GM12878 (cell line): Measurements from ENCODE around the gene NCAM1.

Experiments used
- BHLHE40 ChIP-seq, 2 experiments: fragments of 450-650 bp in 1 of 2; IDR thresholded peaks; 2 replicates each; pipeline ENCODE4 v1.6.1; 2011 to 2017; ENCODE audit warnings: low read depth in 2 of 2, borderline replicate concordance in 1 of 2, improper control_type of control experiment in 1 of 2, low read length in 1 of 2, mild to moderate bottlenecking in 1 of 2
- FOS ChIP-seq: IDR thresholded peaks from 3 replicates; pipeline ENCODE4 v1.6.1; 2011; ENCODE audit warnings: borderline replicate concordance; ENCODE audit not compliant: insufficient read length; ENCODE audit errors: extremely low read depth
- HCFC1 ChIP-seq: fragments of 150-350 bp; IDR thresholded peaks from 2 replicates; pipeline ENCODE4 v1.6.1; 2014; ENCODE audit warnings: low read length
- HDAC2 ChIP-seq: fragments of 200-600 bp; sonication (generic); IDR thresholded peaks from 2 replicates; pipeline ENCODE4 v1.6.1; 2017
- KDM1A ChIP-seq: fragments of 200-600 bp; sonication (generic); IDR thresholded peaks from 2 replicates; pipeline ENCODE4 v1.6.1; 2016; ENCODE audit warnings: borderline replicate concordance
- MAX ChIP-seq: IDR thresholded peaks from 2 replicates; pipeline ENCODE4 v1.6.1; 2012; ENCODE audit warnings: low read depth, low read length, improper control_type of control experiment
- MYC ChIP-seq: IDR thresholded peaks from 2 replicates; pipeline ENCODE4 v1.6.1; 2011; ENCODE audit warnings: mild to moderate bottlenecking, low read length, moderate library complexity, inconsistent platforms; ENCODE audit not compliant: insufficient read depth, insufficient replicate concordance, insufficient read length, severe bottlenecking
- POLR2A ChIP-seq: IDR thresholded peaks from 2 replicates; pipeline ENCODE4 v1.6.1; 2011; ENCODE audit warnings: low read depth, mild to moderate bottlenecking, low read length
- SIN3A ChIP-seq: IDR thresholded peaks from 2 replicates; pipeline ENCODE4 v1.6.1; 2012; ENCODE audit warnings: low read depth, low read length, improper control_type of control experiment
- SUPT20H ChIP-seq: IDR thresholded peaks from 2 replicates; pipeline ENCODE4 v1.6.1; 2011; ENCODE audit warnings: low read depth, mild to moderate bottlenecking, low read length, moderate library complexity, borderline replicate concordance; ENCODE audit not compliant: control insufficient read depth
- TAF1 ChIP-seq: IDR thresholded peaks from 2 replicates; pipeline ENCODE4 v1.6.1; 2011; ENCODE audit warnings: mild to moderate bottlenecking, low read depth, low read length, borderline replicate concordance
- TCF12 ChIP-seq: IDR thresholded peaks from 2 replicates; pipeline ENCODE4 v1.6.1; 2011; ENCODE audit warnings: low read depth, mild to moderate bottlenecking, low read length
- TF ChIP-seq, protein P1 (sequence below): IDR thresholded peaks from 2 replicates; pipeline ENCODE4 v1.6.1; 2011; ENCODE audit warnings: borderline replicate concordance, low read depth, mild to moderate bottlenecking, moderate library complexity, low read length; ENCODE audit not compliant: insufficient read depth, poor library complexity, severe bottlenecking
- TF ChIP-seq, protein P2 (sequence below): IDR thresholded peaks from 2 replicates; pipeline ENCODE4 v1.6.1; 2012; ENCODE audit warnings: low read depth, low read length, improper control_type of control experiment

DNA sequence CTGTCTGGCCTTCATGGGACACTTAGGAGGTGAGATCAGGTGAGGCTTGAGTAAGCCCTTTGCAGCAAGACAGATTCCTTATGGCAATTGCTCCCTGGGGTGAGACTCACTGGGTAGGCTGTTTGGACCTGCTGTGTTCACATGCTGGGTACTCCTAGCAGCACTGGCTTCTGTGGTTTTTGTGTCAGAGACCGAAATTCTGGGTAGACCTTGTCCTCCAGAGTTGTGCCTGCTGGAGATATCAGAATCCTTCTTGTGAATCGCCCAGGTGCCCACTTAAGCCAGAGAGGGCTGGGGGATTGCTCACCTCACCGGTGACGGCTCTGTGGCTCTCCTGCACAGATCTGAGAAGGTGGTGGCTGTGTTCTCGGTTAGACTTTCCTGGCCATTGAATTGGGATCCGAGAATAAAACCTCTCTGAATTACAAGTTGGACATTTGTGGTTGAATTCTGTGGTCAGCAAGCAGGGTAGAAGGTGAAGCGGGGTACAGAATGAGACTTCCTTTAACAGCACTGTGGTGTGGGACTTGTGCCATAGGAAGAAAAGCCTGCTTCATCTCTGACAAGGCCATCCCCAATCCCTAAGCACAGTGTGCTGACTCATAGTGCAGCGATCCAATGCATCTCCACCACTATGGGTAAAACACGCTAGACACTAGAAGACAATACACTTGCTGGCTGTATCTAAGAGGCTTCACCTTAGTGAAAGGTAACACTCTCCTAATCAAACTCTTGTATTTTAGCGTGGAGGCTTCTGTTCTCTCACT lies 300.7 kb downstream of the NCAM1 start:
- TF ChIP-seq FOS (no peak), POLR2A (no peak), BHLHE40 (IDR thresholded peaks at IDR 0.05; ENCODE audit: borderline replicate concordance in 1 of 2, low read depth in 2 of 2, low read length in 1 of 2) (no peak), MAX (no peak), KDM1A (no peak), HCFC1 (no peak), TAF1 (no peak), TCF12 (no peak), SIN3A (no peak), HDAC2 (no peak), SUPT20H (no peak), MYC (no peak)
- TF ChIP-seq, protein P1, sequence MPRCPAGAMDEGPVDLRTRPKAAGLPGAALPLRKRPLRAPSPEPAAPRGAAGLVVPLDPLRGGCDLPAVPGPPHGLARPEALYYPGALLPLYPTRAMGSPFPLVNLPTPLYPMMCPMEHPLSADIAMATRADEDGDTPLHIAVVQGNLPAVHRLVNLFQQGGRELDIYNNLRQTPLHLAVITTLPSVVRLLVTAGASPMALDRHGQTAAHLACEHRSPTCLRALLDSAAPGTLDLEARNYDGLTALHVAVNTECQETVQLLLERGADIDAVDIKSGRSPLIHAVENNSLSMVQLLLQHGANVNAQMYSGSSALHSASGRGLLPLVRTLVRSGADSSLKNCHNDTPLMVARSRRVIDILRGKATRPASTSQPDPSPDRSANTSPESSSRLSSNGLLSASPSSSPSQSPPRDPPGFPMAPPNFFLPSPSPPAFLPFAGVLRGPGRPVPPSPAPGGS: no peak
- TF ChIP-seq, protein P2, sequence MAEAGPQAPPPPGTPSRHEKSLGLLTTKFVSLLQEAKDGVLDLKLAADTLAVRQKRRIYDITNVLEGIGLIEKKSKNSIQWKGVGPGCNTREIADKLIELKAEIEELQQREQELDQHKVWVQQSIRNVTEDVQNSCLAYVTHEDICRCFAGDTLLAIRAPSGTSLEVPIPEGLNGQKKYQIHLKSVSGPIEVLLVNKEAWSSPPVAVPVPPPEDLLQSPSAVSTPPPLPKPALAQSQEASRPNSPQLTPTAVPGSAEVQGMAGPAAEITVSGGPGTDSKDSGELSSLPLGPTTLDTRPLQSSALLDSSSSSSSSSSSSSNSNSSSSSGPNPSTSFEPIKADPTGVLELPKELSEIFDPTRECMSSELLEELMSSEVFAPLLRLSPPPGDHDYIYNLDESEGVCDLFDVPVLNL: no peak
